Skeletal muscle satellite cell (primary cell): Measurements from ENCODE around the gene NEIL1.
A peak's percentile ranks its signal among the peaks of the same experiment; 100 is the strongest.
"Not testable (repeated sequence)": the region's sequence is repeated elsewhere in the genome, so short reads cannot be mapped to it uniquely, and the experiment has no call there.

Source experiments
- H3K27me3 ChIP-seq: 2 replicates; pipeline ENCODE4 v1.7.0; 2013; ENCODE audit warnings: low read length; ENCODE audit not compliant: control insufficient read depth, insufficient read depth
- H3K36me3 ChIP-seq: 2 replicates; pipeline ENCODE4 v1.7.0; 2013; ENCODE audit warnings: mild to moderate bottlenecking, control low read depth, low read length; ENCODE audit not compliant: insufficient read depth
- H3K4me1 ChIP-seq: 2 replicates; pipeline ENCODE4 v1.7.0; 2013; ENCODE audit warnings: low read length; ENCODE audit not compliant: control insufficient read depth, insufficient read depth
- H3K4me2 ChIP-seq: 2 replicates; pipeline ENCODE4 v1.7.0; 2013; ENCODE audit warnings: mild to moderate bottlenecking, low read length
- H3K4me3 ChIP-seq: 2 replicates; pipeline ENCODE4 v1.7.0; 2013; ENCODE audit warnings: low read length
- H3K9ac ChIP-seq: 2 replicates; pipeline ENCODE4 v1.7.0; 2013; ENCODE audit warnings: mild to moderate bottlenecking, low read depth, low read length, moderate library complexity
- H3K9me3 ChIP-seq: replicated peaks from 2 replicates; pipeline ENCODE4 v1.7.0; 2013; ENCODE audit warnings: mild to moderate bottlenecking, control low read depth, low read length

The NEIL1 gene

GRCh38 chr15:75335705-75336355 is 11.0 kb upstream of the NEIL1 start, which contains the start of gene COMMD4:
Gene COMMD4, plus strand, starts transcription at chr15:75336063. Its CDS starts 27 bp downstream, at chr15:75336090.
- Histone ChIP-seq H3K9me3 (no peaks in the 10 kb centered on the region), H3K27me3 (no peaks in the 10 kb centered on the region), H3K4me3 (peak within 1 kb of the TSS; percentile 81), H3K4me2 (peak within 1 kb of the TSS; percentile 87), H3K36me3 (peaks cover 17% of the 10 kb centered on the region), H3K4me1 (peaks cover 12% of the 10 kb centered on the region), H3K9ac (peak within 1 kb of the TSS; percentile 88)

GRCh38 chr15:75338661-75339240 is 8.1 kb upstream of the NEIL1 start:
- no peak overlapping the region for H3K4me2 ChIP-seq
- no peak overlapping the region for H3K4me3 ChIP-seq
- H3K4me1 ChIP-seq: peaks cover 12% of the 10 kb centered on the region
- H3K36me3 ChIP-seq: peaks cover 23% of the 10 kb centered on the region
- H3K27me3 ChIP-seq: no peaks in the 10 kb centered on the region
- no peak overlapping the region for H3K9ac ChIP-seq
- H3K9me3 ChIP-seq: no peaks in the 10 kb centered on the region

GRCh38 chr15:75339531-75340240 is 7.2 kb upstream of the NEIL1 start:
- Histone ChIP-seq H3K4me1 (peaks cover 12% of the 10 kb centered on the region), H3K36me3 (peaks cover 23% of the 10 kb centered on the region), H3K9me3 (no peaks in the 10 kb centered on the region), H3K27me3 (no peaks in the 10 kb centered on the region), H3K9ac (no peak overlapping the region), H3K4me2 (no peak overlapping the region), H3K4me3 (no peak overlapping the region)

DNA sequence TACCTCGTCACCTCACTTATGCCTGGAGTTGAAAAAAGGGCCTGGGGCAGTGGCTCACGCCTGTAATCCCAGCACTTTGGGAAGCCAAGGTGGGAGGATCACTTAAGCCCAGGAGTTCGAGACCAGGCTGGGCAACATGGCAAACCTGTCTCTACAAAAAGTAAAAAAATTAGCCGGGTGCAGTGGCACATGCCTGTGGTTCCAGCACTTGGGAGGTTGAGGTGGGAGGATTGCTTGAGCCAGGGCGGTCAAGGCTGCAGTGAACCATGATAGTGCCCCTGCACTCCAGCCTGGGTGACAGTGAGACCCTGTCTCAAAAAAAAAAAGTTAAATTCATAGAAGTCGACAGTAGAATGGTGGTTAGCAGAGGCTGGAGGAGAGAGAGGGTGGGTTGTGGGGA is 4.6 kb upstream of the NEIL1 start:
- Histone ChIP-seq H3K27me3 (no peaks in the 10 kb centered on the region), H3K36me3 (peaks cover 23% of the 10 kb centered on the region), H3K4me1 (peaks cover 3% of the 10 kb centered on the region)

DNA sequence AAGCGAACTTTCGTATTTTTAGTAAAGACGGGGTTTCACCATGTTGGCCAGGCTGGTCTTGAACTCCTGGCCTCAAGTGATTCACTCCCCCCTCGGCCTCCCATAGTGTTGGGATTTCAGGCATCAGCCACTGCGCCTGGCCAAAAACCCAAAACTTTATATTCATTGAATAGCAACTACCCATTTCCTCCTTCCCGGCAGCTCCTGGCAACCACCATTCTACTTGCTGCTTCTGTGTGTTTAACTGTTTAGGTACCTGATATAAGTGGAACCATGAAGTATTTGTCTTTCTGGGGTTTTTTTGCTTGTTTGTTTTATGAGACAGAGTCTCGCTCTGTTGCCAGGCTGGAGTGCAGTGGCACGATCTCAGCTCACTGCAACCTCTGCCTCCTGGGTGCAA is 2.9 kb upstream of the NEIL1 start:
- H3K4me2 ChIP-seq, H3K4me3 ChIP-seq, H3K27me3 ChIP-seq, H3K9ac ChIP-seq, H3K9me3 ChIP-seq: not testable (repeated sequence)
- Histone ChIP-seq H3K36me3 (peaks cover 16% of the 10 kb centered on the region), H3K4me1 (peaks cover 17% of the 10 kb centered on the region)

More for the DNA sequence above, 4.6 kb upstream of the NEIL1 start:
- H3K4me2 ChIP-seq: no peak overlapping the region
- no peak overlapping the region for H3K4me3 ChIP-seq
- H3K9me3 ChIP-seq: no peaks in the 10 kb centered on the region
- no peak overlapping the region for H3K9ac ChIP-seq

- H3K9me3 ChIP-seq: no peaks in the 10 kb centered on the region
Observed at GRCh38 chr15:75347222-75348033, 589 bp downstream of the NEIL1 start.

DNA sequence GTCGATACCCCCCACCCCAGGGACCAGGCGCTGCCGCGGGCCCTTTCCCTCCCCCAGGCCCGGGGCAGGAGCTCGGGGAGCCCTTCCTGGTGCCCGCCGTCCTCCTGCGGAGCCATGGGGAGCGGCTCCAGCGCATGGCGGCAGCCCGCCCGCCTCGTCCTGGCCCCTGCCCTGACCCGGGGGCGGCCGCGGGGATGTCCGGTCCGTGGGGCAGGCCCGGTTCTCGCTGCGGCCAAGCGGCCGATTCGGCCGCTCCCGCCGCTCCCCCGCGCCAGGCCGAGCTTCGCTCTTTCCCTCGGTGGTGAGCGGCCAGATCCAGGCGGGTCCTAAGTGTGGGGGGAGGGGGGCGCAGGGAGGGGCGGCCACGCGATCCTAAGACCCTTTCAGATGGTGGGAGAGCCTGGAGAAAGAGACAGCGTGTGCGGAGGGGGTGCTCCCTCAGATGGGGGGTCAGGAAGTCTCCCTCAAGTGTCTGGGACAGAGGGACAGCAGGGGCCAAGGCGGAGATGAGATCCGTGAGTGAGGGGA is 1.3 kb downstream of the NEIL1 start:
- Histone ChIP-seq H3K27me3 (peaks cover 11% of the 10 kb centered on the region), H3K9me3 (no peaks in the 10 kb centered on the region), H3K9ac (peak overlapping the region; percentile 75), H3K4me2 (peak overlapping the region; percentile 95), H3K4me1 (peaks cover 19% of the 10 kb centered on the region), H3K36me3 (no peaks in the 10 kb centered on the region), H3K4me3 (peak overlapping the region; percentile 77)

More at GRCh38 chr15:75347222-75348033, 589 bp downstream of the NEIL1 start:
- peak overlapping the region; percentile 75 for H3K9ac ChIP-seq
- peak overlapping the region; percentile 77 for H3K4me3 ChIP-seq
- H3K4me1 ChIP-seq: peaks cover 19% of the 10 kb centered on the region
- no peaks in the 10 kb centered on the region for H3K36me3 ChIP-seq
- peaks cover 11% of the 10 kb centered on the region for H3K27me3 ChIP-seq
- H3K4me2 ChIP-seq: peak overlapping the region; percentile 95

GRCh38 chr15:75348562-75349350 is 1.9 kb downstream of the NEIL1 start:
- no peaks in the 10 kb centered on the region for H3K9me3 ChIP-seq
- peak overlapping the region; percentile 75 for H3K9ac ChIP-seq
- peaks cover 11% of the 10 kb centered on the region for H3K27me3 ChIP-seq

GRCh38 chr15:75349351-75349669 is 2.5 kb downstream of the NEIL1 start:
- Histone ChIP-seq H3K4me2 (peak overlapping the region; percentile 95), H3K4me1 (peaks cover 19% of the 10 kb centered on the region), H3K27me3 (peaks cover 11% of the 10 kb centered on the region)
- H3K36me3 ChIP-seq, H3K4me3 ChIP-seq, H3K9ac ChIP-seq, H3K9me3 ChIP-seq: not testable (repeated sequence)

More at GRCh38 chr15:75348562-75349350, 1.9 kb downstream of the NEIL1 start:
- Histone ChIP-seq H3K4me1 (peaks cover 19% of the 10 kb centered on the region), H3K4me3 (peak overlapping the region; percentile 77), H3K4me2 (peak overlapping the region; percentile 95), H3K36me3 (no peaks in the 10 kb centered on the region)

DNA sequence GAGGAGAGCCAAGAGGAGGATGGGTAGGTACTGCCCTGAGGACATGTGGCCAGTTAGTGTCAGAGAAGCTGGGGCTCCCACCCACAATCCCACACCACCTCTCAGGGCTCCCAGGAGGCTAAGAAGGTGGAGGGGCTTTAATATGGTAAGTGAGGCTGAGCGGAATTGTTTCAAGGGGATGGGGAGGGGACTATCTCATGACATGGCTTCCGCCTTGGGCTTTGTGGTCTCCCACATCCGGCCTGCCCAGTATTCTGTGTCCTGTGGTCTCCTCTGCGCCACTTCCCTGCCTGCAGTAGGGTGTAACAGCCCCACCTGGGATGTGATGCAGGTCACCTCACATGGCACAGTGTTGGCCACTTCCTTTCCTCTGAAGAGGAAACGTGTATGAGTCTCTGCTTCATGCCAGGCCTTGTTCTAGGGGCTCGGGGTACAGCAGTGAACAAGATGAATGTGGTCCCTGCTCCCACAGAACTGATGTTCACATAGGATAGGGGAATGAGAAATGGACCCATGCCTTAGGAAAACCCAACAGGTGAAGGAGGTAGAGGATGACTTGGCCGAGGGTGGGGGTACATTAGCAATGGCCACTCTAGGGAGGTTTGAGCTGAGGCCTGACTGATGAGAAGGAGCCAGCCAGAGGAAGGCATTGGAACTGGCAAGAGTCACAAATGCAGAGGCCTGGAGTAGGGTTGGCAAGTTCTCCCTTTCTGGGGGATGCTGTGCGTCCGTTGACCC is 3.2 kb downstream of the NEIL1 start:
- Histone ChIP-seq H3K36me3 (no peaks in the 10 kb centered on the region), H3K9ac (no peak overlapping the region), H3K4me3 (no peak overlapping the region), H3K27me3 (peaks cover 11% of the 10 kb centered on the region), H3K9me3 (no peaks in the 10 kb centered on the region), H3K4me1 (peaks cover 19% of the 10 kb centered on the region), H3K4me2 (no peak overlapping the region)
